Caco-2 (cell line): ENCODE results near the gene CTIF. TPM values are rescaled to one million over a fixed set of nuclear protein-coding genes. Genes with fewer than 3 reads are reported as not detected.

Experiments used
- BruUV-seq: library from RNA; stranded (reverse); fragments of 400-500 nt; replicated peaks from 2 replicates; lab custom pipeline; 2021; lab: Mats Ljungman, UMichigan
- CTCF ChIA-PET: fragments of 300-600 bp; sonication (Branson Sonifier 250); formaldehyde crosslinking; loops from one replicate; lab custom pipeline; 2022; ENCODE audit warnings: antibody characterized with exemption; lab: Charles Lee
- POLR2A ChIA-PET: fragments of 300-600 bp; sonication (Branson Sonifier 250); formaldehyde crosslinking; loops from one replicate; lab custom pipeline; 2022; ENCODE audit warnings: antibody characterized with exemption; lab: Charles Lee
- DNase-seq, 2 experiments: peaks; one replicate each; pipeline versions ENCODE4 v3.0.0 to v3.0.0-alpha.2; 2020 to 2022
- H3K27me3 ChIP-seq: replicated peaks from 2 replicates; pipeline ENCODE4 v1.6.0; 2011; ENCODE audit warnings: low read length; ENCODE audit not compliant: control insufficient read depth, insufficient read depth
- H3K36me3 ChIP-seq: 2 replicates; pipeline ENCODE4 v1.5.1; 2011; ENCODE audit warnings: low read length; ENCODE audit not compliant: control insufficient read depth, insufficient read depth
- H3K4me1 ChIP-seq: fragments of 250-450 bp; sonication (Bioruptor Pico); 2 replicates; pipeline ENCODE4 v1.5.1; 2020; ENCODE audit warnings: mild to moderate bottlenecking
- H3K4me3 ChIP-seq: 2 replicates; pipeline ENCODE4 v1.5.1; 2011; ENCODE audit warnings: low read depth, mild to moderate bottlenecking, control low read depth, low read length
- H3K9me3 ChIP-seq: fragments of 250-450 bp; sonication (Bioruptor Pico); 2 replicates; pipeline ENCODE4 v1.5.1; 2020; ENCODE audit warnings: mild to moderate bottlenecking, moderate library complexity
- H3K27ac Mint-ChIP-seq: one replicate; pipeline ENCODE4 v1.8.0; 2022; ENCODE audit warnings: mixed read lengths; ENCODE audit not compliant: unreplicated experiment
- H3K27me3 Mint-ChIP-seq: one replicate; pipeline ENCODE4 v1.8.0; 2022; ENCODE audit warnings: mixed read lengths; ENCODE audit not compliant: insufficient read depth, unreplicated experiment
- H3K36me3 Mint-ChIP-seq: one replicate; pipeline ENCODE4 v1.8.0; 2022; ENCODE audit warnings: mild to moderate bottlenecking, mixed read lengths; ENCODE audit not compliant: insufficient read depth, unreplicated experiment
- H3K4me1 Mint-ChIP-seq: one replicate; pipeline ENCODE4 v1.8.0; 2022; ENCODE audit warnings: low read depth, mixed read lengths; ENCODE audit not compliant: unreplicated experiment
- H3K4me3 Mint-ChIP-seq: one replicate; pipeline ENCODE4 v1.8.0; 2022; ENCODE audit warnings: mild to moderate bottlenecking, moderate library complexity, mixed read lengths; ENCODE audit not compliant: unreplicated experiment
- H3K9me3 Mint-ChIP-seq: one replicate; pipeline ENCODE4 v1.8.0; 2022; ENCODE audit warnings: mixed read lengths; ENCODE audit not compliant: unreplicated experiment
- CTCF ChIP-seq, 2 experiments: fragments of 200-600 bp in 1 of 2; IDR thresholded peaks; 1 replicate in 1 of 2; 2 replicates in 1 of 2; pipeline versions ENCODE4 v1.5.1 to v1.8.0; 2011 to 2022; ENCODE audit warnings: antibody characterized with exemption in 1 of 2, control low read depth in 1 of 2, inconsistent platforms in 1 of 2, low read depth in 1 of 2, low read length in 1 of 2, mild to moderate bottlenecking in 1 of 2, moderate library complexity in 1 of 2; ENCODE audit not compliant: insufficient read depth in 1 of 2, severe bottlenecking in 1 of 2, unreplicated experiment in 1 of 2
- intact Hi-C: fragments of 100-400 bp; cut with micrococcal nuclease; formaldehyde crosslinking; loops from one replicate; pipeline ENCODE4 v1.10.0; 2022; ENCODE audit not compliant: unreplicated experiment
- total RNA-seq: library from RNA; stranded (reverse); gene quantifications from 2 replicates; pipeline ENCODE4 v1.2.3, GENCODE V29; 2022

The CTIF gene
- total RNA-seq, 1 experiment from 2014 or later, result 19.9 TPM

GRCh38 chr18:48795696-48796095, 256.9 kb downstream of the CTIF start:
- CTCF ChIA-PET, result no interaction called here
- H3K9me3 ChIP-seq, result no peaks in the 10 kb centered on the region
- H3K36me3 Mint-ChIP-seq, result peaks cover 4% of the 10 kb centered on the region
- H3K27me3 ChIP-seq, result no peaks in the 10 kb centered on the region
- no peak overlapping the region for H3K27ac Mint-ChIP-seq
- H3K4me3 Mint-ChIP-seq, result no peak overlapping the region
- H3K27me3 Mint-ChIP-seq, result no peaks in the 10 kb centered on the region
- no peaks in the 10 kb centered on the region for H3K4me1 Mint-ChIP-seq
- no peak for DNase-seq
- no TSS peak for BruUV-seq
- peaks cover 6% of the 10 kb centered on the region for H3K9me3 Mint-ChIP-seq
- H3K36me3 ChIP-seq, result no peaks in the 10 kb centered on the region
- TF ChIP-seq CTCF (IDR thresholded peaks at IDR 0.05; ENCODE audit: insufficient read depth in 1 of 2, low read depth in 1 of 2, low read length in 1 of 2, severe bottlenecking in 1 of 2, unreplicated experiment in 1 of 2), result no peak
- H3K4me1 ChIP-seq, result no peaks in the 10 kb centered on the region
- H3K4me3 ChIP-seq, result no peak overlapping the region
- POLR2A ChIA-PET, result no interaction called here
- intact Hi-C loops, result no loop called here

GRCh38 chr18:48796491-48797205, 257.8 kb downstream of the CTIF start:
- H3K4me3 ChIP-seq, result no peak overlapping the region
- no peak overlapping the region for H3K4me3 Mint-ChIP-seq
- H3K27ac Mint-ChIP-seq, result no peak overlapping the region
- H3K9me3 Mint-ChIP-seq, result peaks cover 6% of the 10 kb centered on the region
- CTCF ChIA-PET, result no interaction called here
- intact Hi-C loops, result no loop called here
- no peaks in the 10 kb centered on the region for H3K9me3 ChIP-seq
- POLR2A ChIA-PET, result no interaction called here
- H3K4me1 ChIP-seq, result peaks cover 5% of the 10 kb centered on the region
- DNase-seq, result no peak
- H3K36me3 ChIP-seq, result no peaks in the 10 kb centered on the region
- H3K27me3 Mint-ChIP-seq, result no peaks in the 10 kb centered on the region
- no peak for TF ChIP-seq CTCF (IDR thresholded peaks at IDR 0.05; ENCODE audit: insufficient read depth in 1 of 2, low read depth in 1 of 2, low read length in 1 of 2, severe bottlenecking in 1 of 2, unreplicated experiment in 1 of 2)
- H3K4me1 Mint-ChIP-seq, result no peaks in the 10 kb centered on the region
- no peaks in the 10 kb centered on the region for H3K27me3 ChIP-seq
- H3K36me3 Mint-ChIP-seq, result peaks cover 4% of the 10 kb centered on the region
- BruUV-seq, result no TSS peak

- Histone ChIP-seq H3K9me3 (no peaks in the 10 kb centered on the region), H3K4me3 (no peak overlapping the region), H3K36me3 (no peaks in the 10 kb centered on the region), H3K4me1 (peaks cover 15% of the 10 kb centered on the region), H3K27me3 (no peaks in the 10 kb centered on the region)
- no peak for TF ChIP-seq CTCF (IDR thresholded peaks at IDR 0.05; ENCODE audit: insufficient read depth in 1 of 2, low read depth in 1 of 2, low read length in 1 of 2, severe bottlenecking in 1 of 2, unreplicated experiment in 1 of 2)
- Mint-ChIP-seq H3K4me3 (no peak overlapping the region), H3K4me1 (no peaks in the 10 kb centered on the region), H3K36me3 (no peaks in the 10 kb centered on the region), H3K27me3 (no peaks in the 10 kb centered on the region), H3K9me3 (no peaks in the 10 kb centered on the region), H3K27ac (no peak overlapping the region)
- no peak for DNase-seq
- intact Hi-C loops, result no loop called here
- ChIA-PET CTCF (no interaction called here), POLR2A (no interaction called here)
- no TSS peak for BruUV-seq
These were observed 259.0 kb downstream of the CTIF start for GRCh38 chr18:48797841-48798255.
